Stimulated activated CD8-positive, alpha-beta memory T cell treated with anti-CD3 and anti-CD28 coated beads, Interleukin-7, amount 100 ng/mL, for 4 hours (primary cell): ENCODE measurements around the gene RBP3.

Experiments
- DNase-seq, 2 donors: peaks; one replicate each; pipeline ENCODE4 v3.0.0-alpha.2; 2020; ENCODE audit warnings: low read depth in 2 of 2

Gene RBP3

GRCh38 chr10:47336387-47337134 is 11.6 kb upstream of the RBP3 start:
- no peak for DNase-seq

- no peak for DNase-seq
These were observed 10.9 kb upstream of the RBP3 start for GRCh38 chr10:47337310-47337709.

GRCh38 chr10:47339186-47339735 is 8.9 kb upstream of the RBP3 start:
- DNase-seq: no peak

DNA sequence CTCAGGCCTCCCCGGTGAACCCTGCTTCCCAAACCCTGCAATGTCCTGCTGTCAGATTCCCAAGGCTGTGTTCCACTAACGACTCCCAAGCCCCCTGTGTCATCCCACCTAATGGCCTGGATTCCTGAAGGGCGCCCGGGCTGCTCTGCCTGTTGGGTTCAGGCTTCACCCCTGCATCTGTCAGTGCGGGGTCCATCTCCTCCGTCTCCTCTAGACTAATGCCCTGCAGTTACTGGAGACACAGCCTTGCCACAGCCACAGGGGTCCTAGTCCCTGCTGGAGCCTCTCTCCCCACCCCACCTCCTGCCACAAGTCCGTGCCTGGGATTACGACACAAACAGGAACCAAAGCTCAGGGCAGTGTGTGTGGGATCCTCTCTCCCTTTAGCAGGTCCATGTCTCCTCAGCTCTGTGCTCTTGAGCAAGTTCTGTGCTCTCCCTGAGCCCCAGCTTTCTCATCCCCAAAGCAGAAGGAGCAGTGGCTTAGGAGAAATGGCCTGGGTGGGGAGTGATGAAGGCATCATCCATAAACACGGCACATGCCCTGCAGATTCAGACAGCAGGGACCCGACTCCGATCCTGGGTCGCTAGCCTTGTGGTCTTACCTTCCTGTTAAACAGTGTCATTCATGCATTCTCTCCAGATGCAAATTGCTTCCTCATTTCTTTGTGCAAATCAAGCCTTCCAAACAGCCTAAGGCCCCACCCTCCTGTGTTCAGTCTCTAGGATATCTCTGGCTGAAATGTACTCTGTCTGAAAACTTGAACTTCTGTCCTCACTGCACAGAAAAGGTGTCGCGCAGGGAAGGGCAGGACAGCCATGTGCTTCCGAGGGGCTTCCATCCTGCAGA is 8.2 kb upstream of the RBP3 start:
- no peak for DNase-seq

DNA sequence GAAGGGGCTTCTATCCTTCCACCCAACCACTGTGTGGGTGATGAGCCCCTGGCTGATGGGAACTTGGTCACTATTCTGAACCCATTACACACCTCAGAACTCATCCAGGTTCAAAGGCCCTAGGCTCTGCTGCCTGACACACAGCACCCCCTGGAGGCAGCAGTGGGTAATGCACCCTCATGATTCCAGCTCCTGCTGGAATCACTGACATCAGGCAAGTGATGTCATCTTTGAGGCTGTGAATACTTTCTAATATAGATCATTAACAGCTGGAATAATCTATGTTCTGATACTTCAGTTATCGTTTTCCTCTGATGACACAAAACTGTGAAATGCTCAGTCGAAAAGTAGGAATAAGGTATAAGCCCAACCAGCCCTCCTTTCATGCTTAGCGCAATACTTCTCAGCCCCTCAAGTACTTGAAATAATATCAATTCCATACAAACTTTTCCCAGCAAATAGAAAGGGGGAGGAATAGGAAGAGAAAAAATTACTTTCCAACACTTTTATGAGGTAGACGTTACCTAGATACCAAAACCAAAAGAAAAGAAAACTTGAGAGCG is 7.5 kb upstream of the RBP3 start:
- peak; percentile 34 to 40 for DNase-seq

- no peak for DNase-seq
These were observed 2.9 kb upstream of the RBP3 start for GRCh38 chr10:47344996-47345870.

DNA sequence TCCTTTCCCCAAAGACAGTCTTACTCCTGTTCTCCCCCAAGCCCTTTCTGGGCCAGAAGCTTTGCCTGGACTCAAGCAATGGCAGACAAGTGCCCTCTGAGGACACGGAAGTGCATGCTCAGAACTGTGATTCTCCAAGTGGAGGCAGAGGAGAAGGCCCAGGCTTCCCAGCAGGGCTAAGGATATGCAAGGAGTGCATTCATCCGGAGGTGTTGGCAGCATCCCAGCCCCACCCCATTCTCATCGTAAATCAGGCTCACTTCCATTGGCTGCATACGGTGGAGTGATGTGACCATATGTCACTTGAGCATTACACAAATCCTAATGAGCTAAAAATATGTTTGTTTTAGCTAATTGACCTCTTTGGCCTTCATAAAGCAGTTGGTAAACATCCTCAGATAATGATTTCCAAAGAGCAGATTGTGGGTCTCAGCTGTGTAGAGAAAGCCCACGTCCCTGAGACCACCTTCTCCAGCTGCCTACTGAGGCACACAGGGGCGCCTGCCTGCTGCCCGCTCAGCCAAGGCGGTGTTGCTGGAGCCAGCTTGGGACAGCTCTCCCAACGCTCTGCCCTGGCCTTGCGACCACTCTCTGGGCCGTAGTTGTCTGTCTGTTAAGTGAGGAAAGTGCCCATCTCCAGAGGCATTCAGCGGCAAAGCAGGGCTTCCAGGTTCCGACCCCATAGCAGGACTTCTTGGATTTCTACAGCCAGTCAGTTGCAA is 1.4 kb upstream of the RBP3 start:
- no peak for DNase-seq

DNA sequence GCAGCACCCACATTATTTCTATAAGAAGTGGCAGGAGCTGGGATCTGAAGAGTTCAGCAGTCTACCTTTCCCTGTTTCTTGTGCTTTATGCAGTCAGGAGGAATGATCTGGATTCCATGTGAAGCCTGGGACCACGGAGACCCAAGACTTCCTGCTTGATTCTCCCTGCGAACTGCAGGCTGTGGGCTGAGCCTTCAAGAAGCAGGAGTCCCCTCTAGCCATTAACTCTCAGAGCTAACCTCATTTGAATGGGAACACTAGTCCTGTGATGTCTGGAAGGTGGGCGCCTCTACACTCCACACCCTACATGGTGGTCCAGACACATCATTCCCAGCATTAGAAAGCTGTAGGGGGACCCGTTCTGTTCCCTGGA is 874 bp upstream of the RBP3 start:
- DNase-seq: no peak

- no peak for DNase-seq
These were observed 703 bp downstream of the RBP3 start for GRCh38 chr10:47348661-47349470.

GRCh38 chr10:47349516-47349915 is 1.4 kb downstream of the RBP3 start:
- no peak for DNase-seq

DNA sequence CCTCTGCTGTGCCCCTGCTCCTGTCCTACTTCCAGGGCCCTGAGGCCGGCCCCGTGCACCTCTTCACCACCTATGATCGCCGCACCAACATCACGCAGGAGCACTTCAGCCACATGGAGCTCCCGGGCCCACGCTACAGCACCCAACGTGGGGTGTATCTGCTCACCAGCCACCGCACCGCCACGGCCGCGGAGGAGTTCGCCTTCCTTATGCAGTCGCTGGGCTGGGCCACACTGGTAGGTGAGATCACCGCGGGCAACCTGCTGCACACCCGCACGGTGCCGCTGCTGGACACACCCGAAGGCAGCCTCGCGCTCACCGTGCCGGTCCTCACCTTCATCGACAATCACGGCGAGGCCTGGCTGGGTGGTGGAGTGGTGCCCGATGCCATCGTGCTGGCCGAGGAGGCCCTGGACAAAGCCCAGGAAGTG is 1.8 kb downstream of the RBP3 start:
- no peak for DNase-seq

- no peak for DNase-seq
These were observed 2.8 kb downstream of the RBP3 start for GRCh38 chr10:47350671-47351640.

GRCh38 chr10:47351899-47352815 is 4.0 kb downstream of the RBP3 start:
- DNase-seq: no peak

DNA sequence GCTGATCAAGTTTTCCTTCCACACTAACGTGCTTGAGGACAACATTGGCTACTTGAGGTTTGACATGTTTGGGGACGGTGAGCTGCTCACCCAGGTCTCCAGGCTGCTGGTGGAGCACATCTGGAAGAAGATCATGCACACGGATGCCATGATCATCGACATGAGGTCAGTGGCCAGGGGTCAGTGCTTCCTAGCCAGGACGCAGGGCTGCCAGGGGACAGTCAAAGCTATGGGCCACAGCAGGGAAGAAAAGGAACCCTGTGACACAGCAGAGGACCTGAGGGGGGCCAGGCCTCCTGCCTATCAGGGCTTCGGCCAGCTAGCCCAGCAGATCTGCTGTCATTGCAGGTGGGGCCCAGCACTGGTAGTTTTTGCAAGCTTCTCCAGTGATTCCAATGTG is 5.2 kb downstream of the RBP3 start:
- DNase-seq: no peak

DNA sequence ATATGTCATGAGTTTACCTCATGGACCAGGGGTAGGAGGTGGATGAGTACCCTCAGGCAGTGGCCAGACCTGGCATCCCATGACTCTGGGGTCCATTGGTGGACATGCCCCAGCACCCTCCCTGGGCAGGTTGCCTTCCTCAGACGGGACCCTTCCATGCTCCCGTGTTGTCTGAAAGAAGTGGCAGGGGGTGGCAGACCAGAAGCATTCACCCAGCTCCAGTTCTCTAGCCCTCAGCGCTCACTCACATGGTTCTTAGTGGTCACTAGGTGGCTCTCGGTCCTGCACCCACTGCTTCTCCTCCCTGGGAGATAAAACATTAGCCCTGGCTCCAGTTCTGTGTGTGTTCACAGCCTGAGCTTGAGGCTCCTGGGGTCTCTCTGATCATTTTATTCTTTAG is 6.0 kb downstream of the RBP3 start:
- no peak for DNase-seq

GRCh38 chr10:47354900-47355299 is 6.7 kb downstream of the RBP3 start:
- DNase-seq: no peak

DNA sequence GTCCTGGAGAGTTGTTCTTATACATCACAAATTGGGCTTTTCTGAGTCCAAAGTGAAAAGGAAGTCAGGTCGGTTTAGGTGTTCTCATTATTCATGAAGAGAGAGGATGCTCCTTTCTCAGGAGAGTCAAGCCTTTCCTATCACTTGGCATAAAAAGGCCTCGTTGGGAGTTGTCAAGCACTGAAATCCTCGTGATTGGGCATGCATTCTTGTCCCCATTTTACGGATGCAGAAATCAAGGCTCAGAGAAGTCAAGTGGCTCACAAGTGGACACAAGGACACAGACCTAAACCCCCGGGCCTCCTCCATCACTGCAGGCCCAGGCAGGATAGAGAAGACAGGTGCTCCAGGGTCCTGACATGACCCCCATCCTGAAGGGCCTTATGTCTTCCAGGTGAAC is 8.5 kb downstream of the RBP3 start:
- DNase-seq: no peak

GRCh38 chr10:47357131-47357582 is 9.0 kb downstream of the RBP3 start:
- no peak for DNase-seq
